Mucosa of gallbladder (tissue), 1 donor: Measurements from ENCODE around the gene ZNF12. TPM values are rescaled to one million over a fixed set of nuclear protein-coding genes. Genes with fewer than 3 reads are reported as not detected.
"Not testable (repeated sequence)": the region's sequence is repeated elsewhere in the genome, so short reads cannot be mapped to it uniquely, and the experiment has no call there.

ENCODE experiments used
- DNase-seq: peaks from one replicate; pipeline ENCODE4 v3.0.0-alpha.2; 2020; ENCODE audit warnings: low spot score
- total RNA-seq: library from RNA; stranded (reverse); gene quantifications from one replicate; pipeline ENCODE4 v1.2.1, GENCODE V29; 2021
- donor health status: DM: no; HTN: no; CAD: no.

Gene ZNF12
- total RNA-seq, 1 donor from 2014 or later, result 28.3 TPM

DNA sequence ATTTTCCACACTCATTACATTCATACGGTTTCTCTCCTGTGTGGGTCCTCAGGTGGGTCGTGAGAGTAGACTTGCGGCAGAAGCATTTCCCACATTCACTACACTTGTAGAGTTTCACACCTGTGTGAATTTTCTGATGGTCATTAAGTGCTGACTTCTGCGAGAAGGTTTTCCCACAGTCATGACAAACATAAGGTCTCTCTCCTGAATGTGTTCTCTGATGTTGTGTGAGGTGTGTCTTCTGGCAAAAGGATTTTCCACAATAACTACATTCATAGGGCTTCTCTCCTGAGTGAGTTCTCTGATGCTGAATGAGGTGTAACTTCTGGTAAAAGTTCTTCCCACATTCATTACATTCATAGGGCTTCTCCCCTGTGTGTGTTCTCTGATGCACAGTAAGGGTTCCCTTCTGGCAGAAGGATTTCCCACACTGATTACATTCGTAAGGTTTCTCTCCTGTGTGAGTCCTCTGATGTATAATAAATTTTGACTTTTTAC, 15.1 kb downstream of the ZNF12 start:
- no peak for DNase-seq

DNA sequence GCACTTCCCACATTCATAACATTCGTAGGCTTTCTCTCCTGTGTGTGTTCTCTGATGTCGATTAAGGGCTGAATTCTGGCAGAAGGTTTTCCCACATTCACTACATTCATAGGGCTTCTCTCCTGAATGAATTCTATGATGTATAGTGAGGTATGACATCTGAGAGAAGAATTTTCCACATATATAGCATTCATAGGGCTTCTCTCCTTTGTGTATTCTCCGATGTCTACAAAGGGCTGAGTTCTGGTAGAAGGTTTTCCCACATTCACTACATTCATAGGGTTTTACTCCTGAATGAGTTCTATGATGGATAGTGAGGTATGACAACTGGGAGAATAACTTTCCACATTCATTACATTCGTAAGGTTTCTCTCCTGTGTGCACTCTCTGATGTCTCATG, 15.6 kb downstream of the ZNF12 start:
- DNase-seq, result no peak

DNA sequence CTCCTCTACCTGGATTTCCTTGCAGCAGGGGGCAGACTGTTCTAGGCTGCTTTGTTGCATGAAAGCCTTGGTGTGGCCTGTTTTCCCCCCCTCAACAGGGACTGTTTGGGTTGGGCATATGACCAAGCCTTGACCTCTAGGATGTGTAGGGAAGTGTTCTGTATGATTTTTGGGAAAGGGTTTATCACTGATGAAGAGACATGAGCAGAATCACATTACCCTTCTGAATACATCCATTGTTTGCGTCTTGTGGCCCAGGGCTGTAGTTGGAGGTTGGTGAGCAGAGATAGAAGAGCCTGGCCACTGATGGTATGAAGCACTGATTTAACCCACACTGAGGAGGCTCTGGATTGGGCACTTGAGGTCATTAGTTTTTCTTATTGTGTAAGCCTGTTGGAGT, 26.6 kb downstream of the ZNF12 start:
- DNase-seq, result no peak

DNA sequence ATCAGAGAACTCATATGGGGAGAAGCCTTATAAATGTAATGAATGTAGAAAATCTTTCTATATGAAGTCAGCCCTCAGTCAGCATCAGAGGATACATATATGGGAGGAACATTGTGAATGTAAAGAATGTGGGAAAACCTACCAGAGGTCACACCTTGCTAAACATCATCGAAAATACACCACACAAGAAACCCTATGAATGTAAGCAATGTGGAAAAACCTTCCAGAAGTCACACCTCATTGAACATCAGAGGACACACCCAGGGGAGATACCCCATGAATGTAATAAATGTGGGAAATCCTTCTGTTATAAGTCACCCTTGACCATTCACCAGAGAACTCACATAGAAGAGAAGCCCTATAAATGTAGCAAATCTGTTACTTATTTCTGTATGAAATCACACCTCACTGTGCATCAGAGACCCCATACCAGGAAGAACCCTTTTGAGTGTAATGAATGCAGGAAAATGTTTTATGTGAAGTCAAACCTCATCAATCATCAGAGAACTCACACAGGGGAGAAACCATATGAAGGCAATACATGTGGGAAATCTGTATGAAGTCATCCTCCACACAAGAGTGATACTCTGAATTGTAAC, 30.8 kb downstream of the ZNF12 start:
- DNase-seq, result no peak

DNA sequence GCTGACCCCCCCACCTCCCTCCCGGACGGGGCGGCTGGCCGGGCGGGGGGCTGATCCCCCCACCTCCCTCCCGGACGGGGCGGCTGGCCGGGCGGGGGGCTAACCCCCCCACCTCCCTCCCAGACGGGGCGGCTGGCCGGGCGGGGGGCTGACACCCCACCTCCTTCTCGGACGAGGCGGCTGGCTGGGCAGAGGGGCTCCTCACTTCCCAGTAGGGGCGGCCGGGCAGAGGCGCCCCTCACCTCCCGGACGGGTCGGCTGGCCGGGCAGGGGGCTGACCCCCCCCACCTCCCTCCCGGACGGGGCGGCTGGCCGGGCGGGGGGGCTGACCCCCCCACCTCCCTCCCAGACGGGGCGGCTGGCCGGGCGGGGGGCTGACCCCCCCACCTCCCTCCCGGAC, 35.9 kb downstream of the ZNF12 start:
- DNase-seq, result not testable (repeated sequence)

- no peak for DNase-seq
Observed at GRCh38 chr7:6658618-6659345, 48.0 kb downstream of the ZNF12 start.

DNA sequence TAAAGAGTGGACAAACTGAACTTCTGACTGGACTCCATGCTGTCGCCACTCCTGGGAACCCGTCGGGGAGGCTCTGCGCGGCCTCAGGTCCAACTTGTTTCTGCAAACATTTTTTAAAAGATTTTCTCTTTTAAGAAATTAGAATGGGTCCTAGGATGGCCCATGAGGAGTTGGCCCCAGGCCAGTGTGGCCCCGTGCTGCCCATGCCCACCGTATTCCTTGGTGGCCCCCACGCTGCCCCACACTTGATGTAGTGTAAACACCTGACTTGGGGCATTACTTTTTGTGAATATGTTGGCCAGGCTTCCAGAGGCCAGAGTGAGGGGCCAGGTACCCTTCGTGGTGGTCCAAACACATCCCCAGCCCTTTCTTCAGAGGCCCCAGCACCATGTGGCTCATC, 50.3 kb downstream of the ZNF12 start:
- DNase-seq, result no peak

DNA sequence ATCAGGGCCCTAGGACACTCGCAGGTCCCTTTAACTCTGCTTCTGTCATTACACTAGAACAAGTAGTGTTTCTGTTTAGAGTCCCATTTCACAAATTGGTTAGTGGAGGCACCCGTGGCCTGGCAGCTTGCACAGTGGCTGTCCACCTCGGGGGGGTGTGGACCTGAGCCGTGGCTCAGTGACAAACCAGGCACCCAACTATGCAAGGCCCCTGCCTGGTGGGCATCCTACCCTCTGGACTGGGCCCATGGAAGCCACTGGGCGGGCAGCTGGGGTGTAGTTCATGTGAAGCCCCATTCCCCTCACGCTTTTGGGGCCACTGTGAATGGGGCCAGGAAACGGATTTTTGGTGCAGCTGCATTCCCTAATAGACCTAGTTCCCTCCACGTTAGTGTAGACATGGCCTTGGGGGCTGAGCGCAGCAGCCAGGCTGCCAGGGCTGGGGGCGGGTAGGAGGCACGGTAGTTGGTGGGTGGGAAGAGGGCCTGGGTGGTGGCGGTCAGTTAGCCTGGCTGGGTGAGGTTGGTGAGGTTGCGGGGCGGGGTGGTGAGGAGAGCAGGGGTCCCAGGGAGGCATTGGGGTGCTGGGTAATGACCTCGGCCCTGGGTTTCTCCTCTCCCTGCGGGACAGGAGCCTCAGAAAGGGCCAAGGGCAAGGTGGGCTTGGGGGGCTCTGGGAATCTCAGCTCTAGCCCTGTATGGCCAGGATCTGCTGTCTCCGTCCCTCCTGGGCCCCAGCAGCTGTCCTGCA, 50.9 kb downstream of the ZNF12 start:
- no peak for DNase-seq

DNA sequence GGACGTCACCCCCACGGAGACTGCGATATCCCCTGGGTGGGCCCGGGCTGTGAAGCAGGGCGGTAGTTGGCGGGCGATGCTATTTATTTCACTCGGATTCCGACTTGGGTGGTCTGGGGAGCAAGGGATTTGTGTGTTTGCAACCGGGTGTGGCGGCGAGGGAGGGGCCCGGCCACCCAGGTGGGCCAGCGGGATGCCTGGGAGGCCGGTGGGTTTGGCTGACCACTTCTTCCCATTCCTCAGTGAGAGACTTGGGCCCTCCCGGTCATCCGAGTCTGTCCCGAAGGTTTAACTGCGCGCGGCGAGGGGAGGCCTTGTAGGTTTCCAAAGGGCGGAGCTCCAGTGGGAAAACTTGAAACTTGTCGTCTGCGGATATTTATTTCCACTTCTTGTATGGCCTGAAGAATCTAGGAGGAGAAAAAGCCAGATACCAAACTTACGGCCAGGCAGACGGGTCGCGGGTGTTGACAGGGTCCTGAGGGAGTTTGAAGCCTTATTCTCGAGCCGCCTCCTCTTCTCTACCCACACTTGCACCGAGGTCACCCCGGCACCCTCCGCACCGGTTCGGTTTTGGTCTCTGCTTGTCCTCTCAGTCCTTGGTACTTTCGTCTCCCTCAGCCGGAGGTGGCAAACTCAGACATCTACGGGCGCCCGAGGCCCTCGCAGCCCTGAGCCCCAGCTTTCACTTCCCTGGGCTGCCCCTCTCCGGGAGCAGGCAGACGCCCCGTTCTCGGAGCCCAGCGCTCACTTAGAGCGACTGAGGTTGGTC, 51.7 kb downstream of the ZNF12 start:
- no peak for DNase-seq

DNA sequence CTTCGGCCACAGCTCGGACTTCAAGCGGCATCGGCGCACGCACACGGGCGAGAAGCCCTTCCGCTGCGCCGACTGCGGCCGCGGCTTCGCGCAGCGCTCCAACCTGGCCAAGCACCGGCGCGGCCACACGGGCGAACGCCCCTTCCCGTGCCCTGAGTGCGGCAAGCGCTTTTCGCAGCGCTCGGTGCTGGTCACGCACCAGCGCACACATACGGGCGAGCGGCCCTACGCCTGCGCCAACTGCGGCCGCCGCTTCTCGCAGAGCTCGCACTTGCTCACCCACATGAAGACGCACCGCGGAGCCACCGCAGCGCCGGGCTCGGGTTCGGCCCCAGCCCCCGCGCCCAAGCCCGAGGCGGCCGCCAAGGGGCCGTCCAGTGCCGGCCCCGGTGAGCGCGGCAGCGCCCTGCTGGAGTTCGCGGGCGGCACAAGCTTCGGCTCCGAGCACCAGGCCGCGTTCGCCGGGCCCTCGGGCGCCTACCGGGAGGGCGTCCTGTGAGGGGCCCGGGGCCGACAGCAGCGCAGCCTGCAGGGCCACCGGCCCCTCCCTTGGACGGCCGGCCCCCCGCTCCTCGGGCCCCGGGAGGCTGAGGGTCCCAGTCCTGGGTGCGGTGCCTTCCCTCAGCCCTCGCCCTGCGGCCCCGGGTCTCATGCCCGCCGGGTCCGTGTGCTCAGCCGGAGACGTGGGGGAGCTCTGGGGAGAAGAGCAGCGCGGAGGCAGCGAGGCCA, 52.5 kb downstream of the ZNF12 start:
- no peak for DNase-seq

GRCh38 chr7:6653071-6654003, 53.4 kb downstream of the ZNF12 start:
- no peak for DNase-seq

DNA sequence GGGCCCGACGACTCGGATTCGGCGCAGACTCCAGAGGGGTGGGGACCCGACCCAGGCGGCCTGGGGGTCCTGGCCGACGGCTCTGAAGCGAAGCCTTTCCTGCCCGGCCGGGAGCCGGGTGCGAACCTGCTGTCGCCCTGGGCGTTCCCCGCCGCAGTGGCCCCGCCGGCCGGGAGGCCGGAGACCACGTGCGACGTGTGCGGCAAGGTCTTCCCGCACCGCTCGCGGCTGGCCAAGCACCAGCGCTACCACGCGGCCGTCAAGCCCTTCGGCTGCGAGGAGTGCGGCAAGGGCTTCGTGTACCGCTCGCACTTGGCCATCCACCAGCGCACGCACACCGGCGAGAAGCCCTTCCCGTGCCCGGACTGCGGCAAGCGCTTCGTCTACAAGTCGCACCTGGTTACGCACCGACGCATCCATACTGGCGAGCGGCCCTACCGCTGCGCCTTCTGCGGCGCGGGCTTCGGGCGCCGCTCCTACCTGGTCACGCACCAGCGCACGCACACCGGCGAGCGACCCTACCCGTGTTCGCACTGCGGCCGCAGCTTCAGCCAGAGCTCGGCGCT, 54.2 kb downstream of the ZNF12 start:
- DNase-seq, result no peak

DNA sequence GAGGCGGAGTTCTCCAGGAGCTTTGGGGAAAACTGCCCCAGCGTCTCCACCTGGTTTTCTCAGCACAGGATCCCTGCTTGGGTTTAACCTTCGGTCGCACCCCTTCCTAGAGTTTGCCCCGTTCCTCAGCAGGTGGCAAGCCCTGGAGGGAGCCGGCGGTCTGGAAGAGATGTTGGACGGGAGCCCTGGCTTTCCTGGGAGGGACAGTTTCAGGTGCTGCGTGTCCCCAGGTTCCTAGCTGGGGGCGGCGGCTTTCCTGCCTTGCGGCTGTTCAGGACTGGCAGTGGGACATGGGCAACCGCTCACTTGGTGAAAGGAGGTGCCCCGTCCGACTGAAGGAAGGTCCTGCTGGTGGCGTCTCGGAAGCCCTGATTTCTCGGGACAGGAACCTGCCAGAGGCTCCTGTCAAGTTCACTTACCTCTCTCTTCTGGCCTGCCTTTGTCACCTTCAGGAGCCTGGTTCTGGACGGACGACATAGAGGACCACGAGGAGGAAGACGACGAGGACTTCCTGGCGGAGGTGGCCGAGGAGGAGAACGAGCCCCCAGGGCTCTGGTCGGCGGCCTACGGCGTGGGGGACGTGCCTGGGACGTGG, 54.8 kb downstream of the ZNF12 start:
- DNase-seq, result no peak

GRCh38 chr7:6650521-6651011, 56.2 kb downstream of the ZNF12 start:
- no peak for DNase-seq

DNA sequence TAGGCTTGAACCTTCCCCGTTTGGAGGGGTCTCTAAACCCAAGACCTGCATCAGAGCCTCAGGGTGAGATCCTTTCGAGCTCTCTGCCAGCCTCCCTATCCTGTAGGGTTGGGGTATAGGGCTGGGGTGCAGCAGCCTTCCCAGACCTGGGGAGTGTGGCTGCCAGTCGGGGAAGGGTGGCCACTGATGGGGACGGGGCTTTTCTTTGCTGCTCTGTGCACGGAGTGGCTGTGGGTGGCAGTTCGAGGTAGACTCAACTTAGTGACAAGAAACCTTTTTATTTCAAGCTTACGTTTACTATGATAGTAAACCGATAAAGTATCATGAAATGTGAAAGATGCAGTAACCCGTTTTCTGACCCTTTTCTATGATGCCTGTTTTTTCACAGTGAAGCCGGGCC, 56.7 kb downstream of the ZNF12 start:
- no peak for DNase-seq

DNA sequence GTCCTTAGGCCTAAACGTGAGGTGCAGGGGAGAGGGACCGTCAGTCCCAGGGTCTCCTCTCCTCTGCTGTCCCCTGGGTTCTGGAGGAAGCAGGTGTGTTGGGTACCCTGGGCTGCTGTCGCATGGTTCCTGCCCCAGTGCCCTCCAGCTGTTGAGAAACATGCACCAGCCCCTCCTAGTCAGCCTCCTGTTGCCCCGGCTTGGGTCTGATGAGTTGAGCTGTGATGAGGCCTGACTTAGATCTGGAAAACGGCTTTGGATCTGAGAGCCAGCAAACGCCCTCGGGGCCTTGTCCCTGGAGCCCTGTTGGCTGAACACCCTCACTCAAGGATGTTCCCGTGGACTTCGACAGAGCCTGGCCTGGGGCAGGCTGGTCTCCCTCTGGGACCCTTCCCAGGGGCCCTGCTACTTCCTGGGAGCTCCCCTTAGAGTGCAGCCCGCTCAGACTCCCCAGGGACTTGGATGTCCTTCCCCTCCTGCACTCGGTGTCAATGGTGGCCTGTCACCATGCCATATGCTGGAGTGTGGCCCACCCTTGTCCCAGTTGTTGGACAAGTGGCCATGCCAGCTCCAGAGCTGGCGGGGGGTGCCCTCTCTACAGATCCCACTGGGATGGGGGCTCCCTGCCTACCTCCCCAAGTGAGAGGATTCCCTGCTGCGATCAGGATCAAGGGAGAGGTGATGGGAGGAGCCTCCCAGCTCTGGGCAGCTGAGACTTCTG, 57.3 kb downstream of the ZNF12 start:
- no peak for DNase-seq

DNA sequence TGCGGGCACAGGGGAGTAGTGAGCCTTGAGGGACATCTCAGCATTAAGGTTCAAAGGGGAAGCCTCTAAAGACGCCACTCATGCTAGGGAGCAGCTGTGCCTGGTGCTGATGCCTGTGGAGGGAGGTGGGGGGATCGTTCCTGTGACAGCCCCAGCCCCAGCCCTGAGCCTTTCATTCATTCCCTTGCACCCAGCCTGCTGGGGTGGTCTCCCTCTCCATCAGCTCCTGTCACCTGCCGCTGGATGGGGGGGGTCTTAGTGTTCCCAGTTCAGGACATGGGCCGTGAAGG, 58.0 kb downstream of the ZNF12 start:
- no peak for DNase-seq

DNA sequence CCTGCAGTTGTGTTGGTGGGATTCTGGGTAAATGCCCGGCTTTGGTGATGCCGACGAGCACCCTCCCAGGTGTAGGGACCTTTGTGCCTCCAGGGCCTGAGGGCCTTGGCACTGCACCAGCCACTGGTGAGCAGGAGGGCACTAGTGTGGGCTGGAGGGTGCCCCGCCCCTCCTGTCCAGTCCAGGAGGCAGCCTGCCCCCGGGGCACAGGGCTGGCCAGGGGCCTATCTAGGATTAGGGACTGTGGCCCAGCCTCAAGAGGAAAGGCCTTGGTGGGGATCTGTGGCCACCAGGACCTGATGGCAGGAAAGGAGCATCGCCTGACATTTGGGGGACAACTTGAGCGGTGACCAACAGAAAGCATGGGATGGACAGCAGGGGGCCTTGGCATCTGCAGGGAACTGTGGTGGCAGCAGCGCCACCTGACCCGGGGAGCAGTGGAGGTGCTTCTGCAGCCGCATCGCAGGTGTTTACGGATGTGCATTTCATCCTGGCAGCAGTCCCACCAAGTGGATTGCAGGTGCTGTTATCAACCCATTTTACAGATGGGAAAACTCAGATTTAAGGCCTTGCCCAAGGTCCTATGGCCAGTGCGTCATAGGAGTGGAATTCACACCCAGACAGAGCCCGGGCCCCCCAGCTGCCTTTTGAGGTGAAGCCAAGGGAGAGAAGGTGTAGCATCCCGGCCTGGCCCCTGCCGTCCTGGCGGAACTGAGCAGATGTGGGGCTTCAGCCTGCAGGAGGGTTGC, 58.5 kb downstream of the ZNF12 start:
- no peak for DNase-seq
